Anterior cingulate cortex (tissue), 58 donors: ENCODE results near the gene MDFI.

Experiments used
- DNase-seq, 58 donors: peaks; one replicate each; lab custom pipeline; 2025; lab: John Stamatoyannopoulos, UW

Gene MDFI

DNA sequence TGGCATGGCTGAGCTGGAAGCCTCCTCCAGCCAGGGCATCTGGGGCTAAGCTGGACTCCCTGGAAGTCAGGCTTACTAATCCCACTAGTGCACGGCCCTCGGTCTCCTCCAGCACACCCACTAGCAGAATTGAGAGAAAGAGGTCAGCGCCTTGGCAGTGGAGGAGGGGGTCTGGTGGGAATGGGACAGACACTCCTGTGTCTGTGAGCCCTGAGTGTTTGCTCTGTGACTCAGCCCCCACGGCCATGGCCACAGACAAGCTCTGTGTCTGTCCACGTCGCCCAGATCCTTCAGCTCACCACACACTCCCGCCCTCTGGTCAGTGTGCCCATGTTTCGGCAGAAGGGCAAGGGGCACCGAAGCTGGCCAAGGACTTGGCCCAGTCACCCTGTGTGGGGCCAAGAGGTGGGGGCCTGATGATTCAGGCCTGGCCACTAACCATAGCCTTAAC, 8.8 kb downstream of the MDFI start:
- DNase-seq: no peak

DNA sequence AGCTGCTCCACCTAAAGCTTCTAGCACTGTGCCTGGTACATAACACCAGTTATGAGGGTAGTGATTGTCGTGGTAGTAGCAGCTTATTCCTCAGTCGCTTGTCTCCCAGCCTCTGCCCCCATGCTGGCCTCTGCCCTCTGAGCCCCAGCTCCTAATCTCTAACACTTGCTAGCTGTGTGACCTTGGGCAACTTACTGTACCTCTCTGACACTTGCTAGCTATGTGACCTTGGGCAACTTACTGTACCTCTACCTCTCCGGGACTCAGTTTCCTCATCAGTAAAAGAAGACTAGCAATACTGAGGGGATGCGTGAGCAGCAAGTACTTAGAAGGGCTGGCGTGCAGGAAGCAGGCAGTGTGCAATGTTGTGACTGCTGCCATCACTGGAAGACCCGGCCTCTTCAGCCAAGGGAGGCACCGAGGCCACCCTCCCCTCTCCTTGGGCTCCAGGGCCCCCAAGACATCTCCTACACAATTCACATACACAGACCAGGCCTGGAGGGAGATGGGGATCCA, 9.9 kb downstream of the MDFI start:
- no peak for DNase-seq

DNA sequence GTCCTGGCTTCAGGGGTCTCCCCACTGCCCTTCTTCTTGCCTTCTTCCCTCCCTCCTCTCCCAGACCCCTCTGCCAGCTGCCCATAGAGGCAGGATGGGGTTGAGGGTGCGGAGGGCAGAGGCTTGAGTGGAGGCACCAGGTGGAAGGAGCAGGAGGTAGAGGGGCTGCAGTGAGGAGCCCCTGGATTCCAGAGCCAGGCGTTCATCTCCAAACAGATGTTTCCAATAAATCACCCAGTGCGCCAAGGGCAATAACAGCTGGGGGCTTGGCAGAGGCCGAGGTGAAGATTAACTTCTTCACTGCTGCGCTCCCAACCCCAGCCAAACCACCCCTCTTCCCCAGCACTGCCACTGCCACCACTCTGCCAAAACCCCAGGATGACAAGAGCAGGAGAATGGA, 10.7 kb downstream of the MDFI start:
- DNase-seq: no peak

DNA sequence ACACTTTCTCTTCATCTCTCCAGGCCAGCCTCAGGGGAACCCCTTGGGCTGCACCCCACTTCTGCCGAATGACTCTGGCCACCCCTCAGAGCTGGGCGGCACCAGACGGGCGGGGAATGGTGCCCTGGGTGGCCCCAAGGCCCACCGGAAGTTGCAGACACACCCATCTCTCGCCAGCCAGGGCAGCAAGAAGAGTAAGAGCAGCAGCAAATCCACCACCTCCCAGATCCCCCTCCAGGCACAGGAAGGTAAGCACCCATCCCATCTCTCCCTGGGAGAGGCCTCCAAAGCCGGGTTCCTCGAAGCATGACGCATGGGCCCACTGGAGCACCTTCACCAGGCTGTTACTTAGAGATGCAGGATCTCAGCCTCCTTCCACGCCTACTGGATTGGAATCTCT, 11.3 kb downstream of the MDFI start:
- DNase-seq: no peak

DNA sequence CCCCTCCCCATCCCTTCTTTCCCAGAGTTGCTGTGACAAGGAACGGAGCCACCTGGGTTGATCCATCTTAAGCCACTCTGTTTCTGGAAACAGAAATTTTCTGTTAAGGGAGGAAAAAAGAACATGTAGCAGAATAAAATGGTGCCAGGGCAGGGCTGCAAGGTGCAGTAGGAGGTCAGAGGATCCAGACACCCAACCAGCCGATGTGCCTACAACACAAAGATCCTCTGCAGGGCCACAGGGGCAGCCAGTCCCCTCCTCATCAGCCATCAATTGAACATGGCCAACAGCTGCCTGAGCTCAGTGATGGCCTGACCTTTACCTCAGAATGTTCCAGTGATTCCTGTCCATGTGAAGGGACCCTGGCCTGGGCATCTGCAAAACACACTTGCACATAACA, 11.9 kb downstream of the MDFI start:
- no peak for DNase-seq

DNA sequence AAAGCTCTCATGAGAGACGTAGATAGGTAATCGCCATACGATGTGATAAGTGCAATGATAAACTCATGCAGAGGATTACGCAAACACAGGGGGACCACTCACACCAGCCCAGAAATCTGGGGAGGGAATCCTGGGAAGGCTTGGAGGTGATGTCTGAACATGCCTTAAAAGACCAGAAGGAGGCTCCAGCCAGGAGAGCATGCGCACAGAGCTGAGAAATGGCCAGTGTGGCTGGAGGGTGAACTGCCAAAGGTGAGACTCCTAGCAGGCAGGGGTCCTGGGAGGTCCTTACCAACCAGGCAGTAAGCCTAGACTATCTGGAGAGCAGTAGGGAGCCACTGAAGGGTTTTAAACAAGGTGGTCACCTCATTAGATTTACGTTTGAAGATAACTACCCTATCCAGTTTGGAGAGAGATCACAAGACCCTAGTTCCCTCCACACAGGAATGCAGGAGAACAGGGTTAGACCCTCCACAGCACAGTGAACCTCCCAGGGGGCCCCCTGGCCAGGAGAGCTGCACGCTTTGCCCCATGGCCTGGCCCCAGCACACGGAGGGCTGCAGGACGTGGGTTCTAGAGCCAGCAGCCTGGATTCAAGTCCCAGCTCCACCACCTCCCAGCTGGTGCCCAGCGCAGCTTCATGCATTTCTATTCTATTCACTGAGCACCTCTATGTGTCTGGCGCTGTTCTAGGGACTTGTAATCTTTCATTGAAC, 13.1 kb downstream of the MDFI start:
- DNase-seq: no peak

DNA sequence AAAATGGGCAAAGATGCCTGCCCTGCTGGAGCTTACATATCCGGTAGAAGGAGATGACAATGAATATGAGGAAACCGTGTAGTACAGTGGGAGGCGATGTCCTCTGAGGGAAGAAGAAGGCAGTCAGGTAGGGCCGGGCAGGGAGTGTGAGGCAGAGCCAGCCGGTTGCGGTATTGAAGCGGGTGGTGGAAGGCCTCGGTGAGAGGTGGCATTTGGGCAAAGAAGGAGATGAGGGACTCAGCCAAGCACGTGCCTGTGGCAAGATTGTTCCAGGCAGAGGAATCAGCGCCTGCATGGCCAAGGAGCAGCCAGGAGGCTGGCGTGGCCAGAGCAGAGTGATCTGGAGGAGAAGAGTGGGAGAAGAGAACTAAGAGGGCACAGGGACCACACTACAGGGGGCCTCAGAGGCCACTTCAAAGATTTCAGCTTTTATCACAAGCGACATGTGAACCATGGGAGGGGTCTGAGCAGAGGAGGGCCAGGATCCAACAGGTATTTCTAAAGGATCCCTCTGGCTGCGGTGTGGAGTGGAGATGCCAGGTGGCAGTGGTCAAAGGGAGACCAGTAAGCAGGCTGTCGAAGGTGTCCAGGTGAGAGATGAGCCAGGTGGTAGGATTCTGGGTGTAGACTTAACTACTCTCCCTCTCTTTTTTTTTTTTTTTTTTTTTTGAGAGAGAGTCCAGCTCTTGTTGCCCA, 13.8 kb downstream of the MDFI start:
- no peak for DNase-seq

DNA sequence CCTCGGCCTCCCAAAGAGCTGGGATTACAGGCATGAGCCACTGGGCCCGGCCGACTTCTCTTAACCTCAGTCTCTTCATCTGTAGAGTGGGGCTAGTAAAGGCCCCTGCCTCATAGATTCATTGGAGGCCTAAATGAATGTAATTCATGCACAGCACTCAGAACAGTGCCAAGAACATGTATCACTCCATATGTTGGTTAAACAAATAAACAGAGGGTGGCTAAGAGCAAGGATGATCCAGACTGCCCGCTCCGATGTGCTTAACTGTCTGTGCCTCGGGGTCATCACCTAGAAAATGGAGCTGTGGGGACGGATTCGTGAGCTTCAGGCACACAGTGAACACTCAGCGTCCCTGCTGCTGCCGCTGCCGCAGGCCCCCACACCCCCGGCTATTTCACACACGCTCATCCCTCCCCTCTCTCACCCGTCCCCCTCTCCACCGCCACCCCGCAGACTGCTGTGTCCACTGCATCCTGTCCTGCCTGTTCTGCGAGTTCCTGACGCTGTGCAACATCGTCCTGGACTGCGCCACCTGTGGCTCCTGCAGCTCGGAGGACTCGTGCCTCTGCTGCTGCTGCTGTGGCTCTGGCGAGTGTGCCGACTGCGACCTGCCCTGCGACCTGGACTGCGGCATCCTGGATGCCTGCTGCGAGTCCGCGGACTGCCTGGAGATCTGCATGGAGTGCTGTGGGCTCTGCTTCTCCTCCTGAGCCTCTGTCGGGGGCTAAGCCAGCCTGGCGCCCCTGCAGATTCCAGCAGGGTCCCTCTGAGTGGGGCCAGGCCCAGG, 14.8 kb downstream of the MDFI start:
- no peak for DNase-seq

DNA sequence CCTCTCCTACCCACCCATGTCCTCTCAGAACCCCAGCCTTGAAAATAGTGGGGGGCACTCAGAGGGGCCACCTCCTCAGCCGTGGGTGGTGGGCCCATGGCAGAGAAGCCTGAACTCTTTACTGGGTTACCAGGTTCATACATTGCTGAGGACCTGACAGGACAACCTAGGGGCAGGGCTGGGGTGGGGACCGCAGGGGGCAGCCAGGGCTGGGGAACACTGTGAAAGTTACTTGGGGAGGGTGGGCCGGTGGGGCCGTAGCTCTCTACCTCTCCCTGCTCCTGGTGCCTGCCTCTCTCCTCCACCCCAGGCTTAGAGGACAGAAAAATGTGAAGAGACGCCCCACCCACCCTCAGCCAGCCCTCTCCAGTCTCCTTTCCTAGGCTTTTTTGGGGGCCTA, 15.4 kb downstream of the MDFI start:
- no peak for DNase-seq

DNA sequence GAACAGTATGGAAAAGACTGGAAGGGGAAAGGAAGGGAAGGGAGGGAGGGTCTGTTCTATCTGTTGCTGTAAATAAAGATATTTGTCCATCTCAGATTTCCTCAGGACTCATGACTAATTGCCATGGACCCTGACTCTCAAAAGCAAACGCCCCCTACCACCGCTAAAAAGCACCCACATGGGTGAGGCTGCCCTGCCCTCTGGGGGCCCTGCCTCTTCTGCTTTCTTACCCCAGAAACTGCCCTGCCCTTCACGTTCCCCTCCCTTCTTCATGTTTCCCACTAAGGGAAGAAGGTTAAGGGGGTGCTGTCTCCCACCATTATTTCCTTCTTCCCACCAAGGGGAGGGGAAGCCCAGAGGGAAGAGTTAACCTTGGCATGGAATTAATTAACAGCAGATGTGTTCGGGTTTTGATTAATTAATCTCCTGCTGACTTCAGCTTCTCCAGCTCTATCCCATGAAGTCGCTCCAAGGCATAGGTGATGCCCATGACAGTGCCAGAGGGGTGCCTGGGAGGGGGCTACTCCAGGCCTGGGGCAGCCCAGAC, 16.0 kb downstream of the MDFI start:
- DNase-seq: no peak

DNA sequence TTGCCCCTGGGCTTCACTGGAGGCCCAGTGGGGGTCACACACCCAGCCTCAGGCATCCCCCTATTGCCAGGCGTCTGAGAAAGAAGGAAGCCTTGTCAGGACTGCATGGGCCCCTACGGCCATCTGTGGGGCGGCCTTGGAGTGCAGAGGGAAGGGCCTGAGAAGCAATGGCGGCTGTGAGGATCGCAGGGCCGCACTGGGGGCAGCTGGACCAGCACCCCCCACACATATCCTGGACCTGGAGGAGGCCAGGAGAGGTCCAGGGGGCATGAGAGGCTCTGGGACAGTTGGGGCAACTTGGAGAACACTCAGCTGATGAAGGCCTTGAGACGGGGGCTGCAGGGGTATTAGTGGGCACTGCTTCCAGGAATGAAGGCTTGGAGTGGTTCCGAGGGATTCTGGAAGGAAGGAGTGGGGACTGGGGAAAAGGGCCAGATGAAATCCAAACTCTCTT, 16.5 kb downstream of the MDFI start:
- no peak for DNase-seq

DNA sequence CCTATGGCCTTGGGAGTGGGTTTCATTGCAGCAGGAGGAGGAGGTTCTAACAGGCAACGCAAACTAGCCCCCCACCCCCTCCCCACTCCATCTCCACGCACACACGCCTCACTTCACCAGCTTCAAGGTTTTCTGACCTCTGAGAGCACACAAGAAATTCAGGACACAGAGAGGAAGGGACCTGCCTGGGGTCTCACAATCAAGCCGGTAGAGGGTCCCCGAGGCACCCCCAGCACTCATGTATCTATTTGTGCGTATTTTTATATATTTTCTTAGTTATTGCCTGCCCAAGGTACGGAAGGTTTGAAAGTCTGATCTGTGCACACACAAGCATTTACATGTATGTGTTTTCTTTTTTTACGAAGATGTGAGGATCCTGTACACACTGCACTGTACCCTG, 16.9 kb downstream of the MDFI start:
- DNase-seq: no peak

DNA sequence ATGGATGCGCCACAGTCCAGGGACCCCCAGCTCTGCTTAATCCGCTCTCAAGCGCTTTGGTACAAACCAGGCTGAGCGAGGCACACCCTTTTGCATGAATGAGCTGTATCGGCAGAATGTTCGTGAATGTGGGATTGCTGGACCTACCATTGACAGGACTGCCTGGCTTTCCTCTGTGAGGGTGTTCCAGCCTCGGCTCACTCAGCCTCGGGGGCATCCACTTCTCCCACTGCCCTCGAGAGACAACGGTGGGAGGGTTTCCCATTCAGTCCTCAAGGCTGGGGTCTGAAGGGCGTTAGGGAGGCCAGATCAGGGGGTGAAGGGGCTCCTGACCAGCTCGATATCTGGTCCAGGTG, 17.4 kb downstream of the MDFI start:
- no peak for DNase-seq

DNA sequence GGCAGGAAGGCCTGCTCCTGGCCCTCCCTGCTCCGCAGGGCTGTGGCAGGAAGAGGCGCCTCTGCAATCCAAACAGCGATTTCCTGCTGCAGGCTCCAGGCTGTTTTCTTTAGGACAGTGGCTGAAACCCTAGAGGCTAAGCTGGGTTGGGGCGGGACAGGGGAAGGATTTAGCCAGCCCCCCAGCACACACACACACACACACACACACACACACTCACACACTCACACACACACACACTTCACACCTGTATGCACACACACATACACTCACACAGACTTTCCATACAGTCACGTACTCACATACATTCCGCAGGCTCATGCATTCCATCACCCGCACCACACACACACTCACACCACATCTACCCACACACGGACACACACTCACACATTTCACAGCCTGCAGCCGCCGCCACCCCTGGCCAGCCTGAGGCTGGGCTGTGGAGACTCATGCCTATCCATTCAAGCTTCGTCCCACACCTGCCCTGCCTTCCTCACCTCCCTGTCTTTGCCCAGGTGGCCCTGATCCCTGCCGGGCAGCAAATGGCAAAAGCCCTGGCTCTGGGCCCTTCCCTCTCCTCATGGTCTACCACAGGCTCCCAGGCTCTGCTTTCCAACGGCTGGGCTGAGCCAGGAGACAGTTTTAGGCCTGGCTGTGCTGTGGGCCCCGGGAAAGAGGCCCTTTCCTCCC, 17.9 kb downstream of the MDFI start:
- DNase-seq: no peak

DNA sequence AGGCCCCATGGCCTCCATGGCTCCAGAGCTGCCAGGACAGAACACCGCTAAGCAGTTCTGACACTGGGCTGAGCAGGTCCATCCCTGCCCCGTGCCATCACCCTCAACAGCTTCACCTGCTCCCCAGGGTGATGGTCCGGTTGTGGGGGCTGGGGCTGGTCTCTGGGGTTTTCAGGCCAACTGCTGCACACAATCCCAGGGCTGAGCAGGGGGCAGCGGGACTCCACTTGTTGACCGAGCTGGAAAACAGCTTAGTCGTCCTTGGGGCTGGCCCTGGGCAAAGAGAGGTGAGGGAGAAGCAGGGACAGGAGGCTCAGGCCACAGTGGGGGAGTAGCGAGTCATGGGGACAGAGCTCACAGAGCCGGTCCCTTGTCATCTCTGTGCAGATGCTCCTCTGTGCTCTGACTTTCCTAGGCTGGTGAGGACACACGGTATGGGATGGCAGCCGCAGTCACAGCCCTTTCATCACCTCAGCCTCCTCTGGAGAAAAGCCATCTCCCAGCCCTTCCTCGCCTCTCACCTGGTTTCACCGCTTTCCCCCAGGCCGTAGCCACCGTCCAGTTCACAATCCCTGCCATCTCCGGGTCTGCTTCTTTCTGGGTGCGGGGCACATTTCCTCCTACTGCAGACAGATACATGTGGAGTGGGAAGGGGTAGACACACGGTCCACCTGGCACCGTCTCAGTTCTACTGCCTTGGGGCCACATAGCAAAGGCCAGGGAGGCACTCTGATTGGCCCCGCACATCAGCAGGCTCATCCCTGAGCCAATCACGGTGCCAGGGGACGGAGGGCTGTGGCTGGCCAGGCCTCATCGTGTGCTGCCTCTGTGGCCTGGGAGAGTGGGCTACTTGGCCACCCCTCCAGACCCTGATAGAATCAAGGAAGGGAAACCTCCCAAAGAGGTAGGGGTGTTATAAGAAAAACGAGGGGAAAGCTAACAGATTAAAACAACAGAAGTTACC, 19.1 kb downstream of the MDFI start:
- no peak for DNase-seq

DNA sequence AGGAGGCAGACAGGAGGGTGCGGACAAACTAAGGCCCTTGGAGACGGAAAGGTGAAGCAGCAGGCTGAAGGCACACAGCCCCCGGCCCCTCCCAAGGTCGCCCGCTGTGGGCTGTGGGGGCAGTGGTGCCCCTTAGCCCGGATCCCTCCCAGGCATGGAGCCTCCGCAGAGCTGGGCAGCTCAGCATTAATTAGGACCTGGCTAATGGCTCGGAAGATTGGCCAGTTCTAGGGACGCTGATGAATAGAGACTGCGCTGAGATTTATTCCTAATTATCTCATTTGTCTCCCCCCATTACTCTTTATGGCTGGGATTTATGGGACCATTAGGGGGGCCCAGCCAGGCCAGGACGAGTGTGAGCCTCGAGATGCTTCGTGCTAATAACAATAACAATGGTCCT, 20.4 kb downstream of the MDFI start:
- DNase-seq: no peak

DNA sequence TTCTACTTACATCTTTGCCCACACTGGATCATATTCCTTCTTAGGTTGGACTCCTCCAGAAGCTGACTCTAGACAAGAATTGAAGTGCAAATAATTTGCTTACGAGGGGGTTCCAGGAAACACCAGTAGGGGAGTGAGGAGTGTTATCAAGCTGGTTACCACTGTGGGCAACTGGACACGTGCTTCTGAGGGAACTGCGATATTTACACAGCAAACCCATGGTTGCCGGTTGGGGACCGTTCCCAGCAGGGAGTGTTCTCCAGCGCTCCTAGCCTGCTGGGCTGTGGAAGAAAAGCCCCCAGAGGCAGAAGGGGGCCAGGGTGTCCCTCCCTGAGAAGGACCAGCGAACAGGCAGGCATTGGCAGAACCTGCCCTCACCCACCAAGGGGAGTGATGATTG, 21.7 kb downstream of the MDFI start:
- DNase-seq: no peak

DNA sequence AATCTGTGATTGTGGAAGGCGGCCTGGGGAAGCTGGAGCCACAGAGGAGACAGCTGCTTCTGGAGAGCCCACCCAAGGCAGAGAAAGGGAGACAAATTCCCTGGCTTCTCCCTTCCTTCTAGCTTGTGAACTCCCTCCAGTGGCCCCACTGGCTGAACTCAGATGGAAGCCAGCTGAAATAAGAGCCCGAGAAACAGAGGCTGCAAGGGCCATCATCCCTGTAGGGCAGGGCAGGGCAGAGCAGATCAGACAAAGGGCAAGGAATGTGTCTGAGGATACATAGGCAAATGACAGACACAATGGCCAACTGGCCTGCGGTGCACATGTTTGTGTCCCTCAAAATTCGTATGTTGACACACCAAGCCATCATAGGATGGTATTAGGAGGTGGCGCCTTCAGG, 25.3 kb downstream of the MDFI start:
- DNase-seq: no peak

DNA sequence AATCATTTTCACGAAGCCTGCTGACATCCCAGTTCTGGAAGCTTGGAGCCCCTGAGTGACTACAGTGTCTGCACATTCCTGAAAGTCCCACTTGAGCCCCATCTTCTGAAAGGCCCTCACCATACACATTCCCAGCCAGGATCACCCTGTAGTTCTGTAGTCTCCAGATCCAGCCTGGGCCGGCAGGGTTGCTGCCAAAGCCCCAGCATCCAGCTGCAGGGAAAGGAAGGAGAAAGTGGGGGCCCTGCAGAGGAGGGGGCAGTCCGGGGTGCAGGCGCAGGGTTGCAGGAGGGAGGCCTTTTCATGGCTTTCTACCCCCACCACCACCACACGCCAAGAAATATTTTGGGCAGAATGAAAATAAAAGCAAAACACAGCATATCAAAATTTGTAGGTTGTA, 26.0 kb downstream of the MDFI start:
- no peak for DNase-seq
